Upper lobe of left lung (tissue), 6 donors: ENCODE results near the gene CYP2W1. TPM values are rescaled to one million over a fixed set of nuclear protein-coding genes. Genes with fewer than 3 reads are reported as not detected.

ENCODE experiments used
- ATAC-seq, 2 donors: fragments of 200-7000 bp; cut with Tn5 transposase; one replicate each; pipeline ENCODE4 v1.9.1; 2022; ENCODE audit warnings: mild to moderate bottlenecking in 2 of 2, moderate library complexity in 2 of 2; ENCODE audit not compliant: low FRiP score in 2 of 2
- DNase-seq, 2 donors: peaks; one replicate each; pipeline ENCODE4 v3.0.0-alpha.2; 2019 to 2020
- H3K27ac ChIP-seq, 4 donors: fragments of 200-600 bp; sonication (generic); one replicate each; pipeline ENCODE4 v1.5.1; 2016 to 2019
- H3K27me3 ChIP-seq, 4 donors: fragments of 200-600 bp; sonication (generic); one replicate each; pipeline ENCODE4 v1.5.1; 2017 to 2019
- H3K36me3 ChIP-seq, 4 donors: fragments of 200-600 bp; sonication (generic); one replicate each; pipeline ENCODE4 v1.5.1; 2016 to 2019
- H3K4me1 ChIP-seq, 4 donors: fragments of 200-600 bp; sonication (generic); one replicate each; pipeline ENCODE4 v1.5.1; 2018 to 2019
- H3K4me3 ChIP-seq, 4 donors: fragments of 200-600 bp; sonication (generic); one replicate each; pipeline ENCODE4 v1.5.1; 2017 to 2019; ENCODE audit warnings: mild to moderate bottlenecking in 2 of 4, moderate library complexity in 1 of 4
- H3K9me3 ChIP-seq, 4 donors: fragments of 200-600 bp; sonication (generic); one replicate each; pipeline ENCODE4 v1.5.1; 2018 to 2019
- CTCF ChIP-seq, 6 experiments: fragments of 450-650 bp in 4 of 6; fragments of 200-600 bp in 2 of 6; sonication (generic) in 2 of 6; IDR thresholded peaks; one replicate each; pipeline ENCODE4 v1.5.1; 2016 to 2019; ENCODE audit warnings: antibody characterized with exemption in 6 of 6
- EP300 ChIP-seq, 4 donors: sonication (generic); formaldehyde crosslinking; IDR thresholded peaks; one replicate each; pipeline ENCODE4 v1.5.1; 2017; ENCODE audit warnings: antibody characterized with exemption in 4 of 4, control low read depth in 2 of 4
- POLR2A ChIP-seq, 4 donors: fragments of 450-650 bp; IDR thresholded peaks; one replicate each; pipeline ENCODE4 v1.5.1; 2016 to 2017; ENCODE audit warnings: antibody characterized with exemption in 4 of 4, mild to moderate bottlenecking in 2 of 4
- POLR2AphosphoS5 ChIP-seq, 2 donors: sonication (generic); formaldehyde crosslinking; IDR thresholded peaks; one replicate each; pipeline ENCODE4 v1.5.1; 2017; ENCODE audit warnings: antibody characterized with exemption in 2 of 2
- WGBS, 2 donors: methylation state at CpG; one replicate each; pipeline ENCODE4 v1.1.5; 2017 to 2018; 5-methylcytosine and 5-hydroxymethylcytosine counted together
- total RNA-seq, 6 donors: library from RNA; depleted of rRNA in 4 of 6; stranded (reverse); fragments of >200 nt in 4 of 6; gene quantifications; one replicate each; pipeline versions ENCODE4 v1.1.0 to v1.2.1, GENCODE V29; 2016 to 2021
- donor health status: DM: no; HTN: no; CAD: no; lungs with moderate emphysema.
- donor health status: DM: no; HTN: yes; CAD: no; lungs with severe emphysema.

The CYP2W1 gene
- total RNA-seq = not detected

GRCh38 chr7:983004-983615 lies at the start of gene CYP2W1:
Gene CYP2W1, plus strand, starts transcription at chr7:983181. Its CDS starts 31 bp downstream, at chr7:983212.
- H3K9me3 ChIP-seq = no peaks in the 10 kb centered on the region
- H3K4me3 ChIP-seq = no peak within 1 kb of the TSS
- peaks cover 0 to 2% (median 0%) of the 10 kb centered on the region in 4 donors for H3K4me1 ChIP-seq
- H3K27me3 ChIP-seq = peaks cover 0 to 4% (median 2%) of the 10 kb centered on the region in 4 donors
- TF ChIP-seq CTCF (IDR thresholded peaks at IDR 0.05) = no peak
- no peak for TF ChIP-seq POLR2AphosphoS5 (IDR thresholded peaks at IDR 0.05)
- TF ChIP-seq EP300 (IDR thresholded peaks at IDR 0.05) = no peak
- TF ChIP-seq POLR2A (IDR thresholded peaks at IDR 0.05) = no peak
- no peaks in the 10 kb centered on the region for H3K36me3 ChIP-seq
- no peak for ATAC-seq
- WGBS, 2 donors = 40 to 67% methylated on average over 3 to 17 of the region's 34 CpGs
- no peak within 1 kb of the TSS for H3K27ac ChIP-seq
- DNase-seq = peak in 1 of 2 donors; percentile 78

GRCh38 chr7:934469-935163 lies 48.4 kb upstream of the CYP2W1 start:
- Histone ChIP-seq H3K27ac (no peak overlapping the region), H3K4me1 (no peaks in the 10 kb centered on the region), H3K9me3 (no peaks in the 10 kb centered on the region), H3K36me3 (peaks cover 0 to 15% (median 1%) of the 10 kb centered on the region in 4 donors), H3K27me3 (no peaks in the 10 kb centered on the region), H3K4me3 (no peak overlapping the region)
- ATAC-seq (peak in 1 of 2 donors; percentile 28), DNase-seq (peak in 1 of 2 donors; percentile 69)
- TF ChIP-seq CTCF (IDR thresholded peaks at IDR 0.05) (no peak), POLR2AphosphoS5 (IDR thresholded peaks at IDR 0.05) (no peak), POLR2A (IDR thresholded peaks at IDR 0.05) (no peak), EP300 (IDR thresholded peaks at IDR 0.05) (no peak)
- WGBS, 2 donors = 78 to 85% methylated on average over 6 to 34 of the region's 34 CpGs

- DNase-seq (peak in 1 of 2 donors; percentile 72), ATAC-seq (peak in 1 of 2 donors; percentile 27)
- Histone ChIP-seq H3K9me3 (no peaks in the 10 kb centered on the region), H3K27ac (no peak overlapping the region), H3K36me3 (peaks cover 0 to 15% (median 1%) of the 10 kb centered on the region in 4 donors), H3K4me1 (no peaks in the 10 kb centered on the region), H3K4me3 (no peak overlapping the region), H3K27me3 (no peaks in the 10 kb centered on the region)
- 90 to 100% methylated on average over 1 to 12 of the region's 46 CpGs for WGBS, 2 donors
- TF ChIP-seq CTCF (IDR thresholded peaks at IDR 0.05) (no peak), POLR2A (IDR thresholded peaks at IDR 0.05) (no peak), EP300 (IDR thresholded peaks at IDR 0.05) (no peak), POLR2AphosphoS5 (IDR thresholded peaks at IDR 0.05) (no peak)
Measured at GRCh38 chr7:935164-935873, 47.7 kb upstream of the CYP2W1 start.

GRCh38 chr7:935874-936385 lies 47.1 kb upstream of the CYP2W1 start:
- H3K4me3 ChIP-seq = no peak overlapping the region
- H3K27ac ChIP-seq = no peak overlapping the region
- peak in 1 of 2 donors; percentile 68 for DNase-seq
- ATAC-seq = peak in 1 of 2 donors; percentile 7
- no peak for TF ChIP-seq POLR2AphosphoS5 (IDR thresholded peaks at IDR 0.05)
- TF ChIP-seq EP300 (IDR thresholded peaks at IDR 0.05) = no peak
- no peak for TF ChIP-seq POLR2A (IDR thresholded peaks at IDR 0.05)
- TF ChIP-seq CTCF (IDR thresholded peaks at IDR 0.05) = no peak
- 94% methylated on average over 11 to 28 of the region's 28 CpGs for WGBS, 2 donors
- H3K27me3 ChIP-seq = no peaks in the 10 kb centered on the region
- no peaks in the 10 kb centered on the region for H3K4me1 ChIP-seq
- H3K9me3 ChIP-seq = peaks cover 0 to 2% (median 0%) of the 10 kb centered on the region in 4 donors
- H3K36me3 ChIP-seq = peaks cover 0 to 15% (median 1%) of the 10 kb centered on the region in 4 donors
